G401.6 (cell line): ENCODE data around the gene STBD1.
"Not testable (repeated sequence)": the region's sequence is repeated elsewhere in the genome, so short reads cannot be mapped to it uniquely, and the experiment has no call there.

Source experiments
- FAIRE-seq: peaks from 2 replicates; lab custom pipeline; 2012; peaks lifted over from hg19 to GRCh38; lab: Jason Lieb, UNC

Gene STBD1

GRCh38 chr4:76305971-76306881 lies at the start of gene STBD1:
TSS of gene STBD1 (plus strand) at chr4:76306733. CDS start at chr4:76306770, 37 bp downstream.
- FAIRE-seq, result no peak

- FAIRE-seq, result no peak
Observed at GRCh38 chr4:76256968-76257367, 49.6 kb upstream of the STBD1 start.

- no peak for FAIRE-seq
Observed at GRCh38 chr4:76257824-76258223, 48.7 kb upstream of the STBD1 start.

- no peak for FAIRE-seq
Observed at GRCh38 chr4:76260571-76260970, 46.0 kb upstream of the STBD1 start.

GRCh38 chr4:76265631-76266218 lies 40.8 kb upstream of the STBD1 start:
- no peak for FAIRE-seq

- no peak for FAIRE-seq
Observed at GRCh38 chr4:76266627-76267026, 39.9 kb upstream of the STBD1 start.

GRCh38 chr4:76267811-76268210 lies 38.7 kb upstream of the STBD1 start:
- no peak for FAIRE-seq

GRCh38 chr4:76270244-76271175 lies 36.0 kb upstream of the STBD1 start:
- FAIRE-seq, result no peak

GRCh38 chr4:76271248-76271647 lies 35.3 kb upstream of the STBD1 start:
- no peak for FAIRE-seq

- FAIRE-seq, result no peak
Observed at GRCh38 chr4:76272073-76272472, 34.5 kb upstream of the STBD1 start.

- FAIRE-seq, result no peak
Observed at GRCh38 chr4:76272582-76272981, 34.0 kb upstream of the STBD1 start.

- no peak for FAIRE-seq
Observed at GRCh38 chr4:76272999-76273398, 33.5 kb upstream of the STBD1 start.

- no peak for FAIRE-seq
Observed at GRCh38 chr4:76275486-76276124, 30.9 kb upstream of the STBD1 start.

- no peak for FAIRE-seq
Observed at GRCh38 chr4:76276813-76277212, 29.7 kb upstream of the STBD1 start.

GRCh38 chr4:76277667-76278066 lies 28.9 kb upstream of the STBD1 start:
- FAIRE-seq, result no peak

- FAIRE-seq, result no peak
Observed at GRCh38 chr4:76278583-76278982, 27.9 kb upstream of the STBD1 start.

- no peak for FAIRE-seq
Observed at GRCh38 chr4:76279462-76279861, 27.1 kb upstream of the STBD1 start.

GRCh38 chr4:76280488-76281441 lies 25.8 kb upstream of the STBD1 start:
- no peak for FAIRE-seq

- FAIRE-seq, result not testable (repeated sequence)
Observed at GRCh38 chr4:76281594-76281993, 24.9 kb upstream of the STBD1 start.

GRCh38 chr4:76282941-76283689 lies 23.4 kb upstream of the STBD1 start:
- no peak for FAIRE-seq
